ENCODE measurements around the gene BMAL1.

- TF ChIP-seq POLR2AphosphoS5 (IDR thresholded peaks at IDR 0.05; ENCODE audit: low read depth, low read length) (no peak), POLR2A (IDR thresholded peaks at IDR 0.05; ENCODE audit: low read depth, low read length) (no peak)
Measured at GRCh38 chr11:13318498-13319295, 41.1 kb downstream of the BMAL1 start.

Data from GM12891 (cell line).